Tibial nerve (tissue), 4 donors: Measurements from ENCODE around the gene TGFB3. TPM values are rescaled to one million over a fixed set of nuclear protein-coding genes. Genes with fewer than 3 reads are reported as not detected.

Experiments
- DNase-seq, 2 donors: peaks; one replicate each; pipeline ENCODE4 v3.0.0-alpha.2; 2019; ENCODE audit warnings: low spot score in 2 of 2
- H3K27ac ChIP-seq, 4 donors: fragments of 200-600 bp; sonication (generic) in 3 of 4; one replicate each; pipeline ENCODE4 v1.5.1; 2017 to 2019; ENCODE audit warnings: mild to moderate bottlenecking in 1 of 4
- H3K27me3 ChIP-seq, 2 donors: fragments of 200-600 bp; sonication (generic) in 1 of 2; one replicate each; pipeline versions ENCODE4 v1.5.1 to v1.6.0; 2017 to 2019
- H3K36me3 ChIP-seq, 3 donors: fragments of 200-600 bp; sonication (generic); one replicate each; pipeline ENCODE4 v1.5.1; 2018 to 2019
- H3K4me1 ChIP-seq, 4 donors: fragments of 200-600 bp; sonication (generic) in 3 of 4; one replicate each; pipeline ENCODE4 v1.5.1; 2017 to 2019
- H3K4me3 ChIP-seq, 4 donors: fragments of 200-600 bp; sonication (generic) in 3 of 4; one replicate each; pipeline ENCODE4 v1.5.1; 2017 to 2019; ENCODE audit warnings: mild to moderate bottlenecking in 1 of 4, moderate library complexity in 1 of 4
- H3K9me3 ChIP-seq, 4 donors: fragments of 200-600 bp; sonication (generic) in 3 of 4; one replicate each; pipeline ENCODE4 v1.5.1; 2017 to 2019
- EP300 ChIP-seq, 2 donors: sonication (generic); formaldehyde crosslinking; IDR thresholded peaks; one replicate each; pipeline ENCODE4 v1.6.1; 2017; ENCODE audit warnings: antibody characterized with exemption in 2 of 2, mild to moderate bottlenecking in 1 of 2
- POLR2A ChIP-seq, 2 donors: fragments of 450-650 bp; IDR thresholded peaks; one replicate each; pipeline ENCODE4 v1.6.1; 2017; ENCODE audit warnings: antibody characterized with exemption in 2 of 2, mild to moderate bottlenecking in 2 of 2, moderate library complexity in 2 of 2
- WGBS, 2 donors: methylation state at CpG; one replicate each; pipeline ENCODE4 v1.1.5; 2018; 5-methylcytosine and 5-hydroxymethylcytosine counted together
- total RNA-seq, 4 donors: library from RNA; depleted of rRNA; stranded (reverse); fragments of >200 nt; gene quantifications; one replicate each; pipeline ENCODE4 v1.1.0, GENCODE V29; 2016
- TF ChIP-seq, protein P1 (sequence below), 5 experiments: fragments of 200-600 bp in 3 of 5; fragments of 450-650 bp in 2 of 5; sonication (generic) in 3 of 5; IDR thresholded peaks; one replicate each; pipeline ENCODE4 v1.5.1; 2016 to 2019; ENCODE audit warnings: antibody characterized with exemption in 5 of 5, mild to moderate bottlenecking in 3 of 5, moderate library complexity in 2 of 5

TGFB3 gene
- total RNA-seq, 4 donors from 2014 or later, result 3.1 to 10.0 (median 5.6) TPM

DNA sequence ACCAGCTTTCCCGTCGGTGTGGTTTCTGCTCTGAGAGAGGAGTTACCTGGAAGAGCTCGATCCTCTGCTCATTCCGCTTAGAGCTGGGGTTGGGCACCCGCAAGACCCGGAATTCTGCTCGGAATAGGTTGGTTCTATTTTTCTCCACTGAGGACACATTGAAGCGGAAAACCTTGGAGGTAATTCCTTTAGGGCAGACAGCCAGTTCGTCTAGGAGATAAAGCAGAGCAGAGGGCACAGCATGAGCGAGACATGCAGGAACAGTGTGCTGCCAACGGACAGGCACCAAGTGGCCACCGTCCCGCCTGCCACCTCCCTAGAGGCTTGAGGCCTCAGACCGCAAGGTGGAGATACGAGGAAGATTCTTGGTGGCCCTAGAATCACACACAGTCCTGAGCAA is 10.3 kb downstream of the TGFB3 start:
- H3K4me1 ChIP-seq, result peaks cover 0 to 25% (median 0%) of the 10 kb centered on the region in 4 donors
- no peak for DNase-seq
- H3K36me3 ChIP-seq, result peaks cover 0 to 23% (median 0%) of the 10 kb centered on the region in 3 donors
- H3K9me3 ChIP-seq, result no peaks in the 10 kb centered on the region
- no peaks in the 10 kb centered on the region for H3K27me3 ChIP-seq
- H3K27ac ChIP-seq, result no peak overlapping the region
- TF ChIP-seq, protein P1, sequence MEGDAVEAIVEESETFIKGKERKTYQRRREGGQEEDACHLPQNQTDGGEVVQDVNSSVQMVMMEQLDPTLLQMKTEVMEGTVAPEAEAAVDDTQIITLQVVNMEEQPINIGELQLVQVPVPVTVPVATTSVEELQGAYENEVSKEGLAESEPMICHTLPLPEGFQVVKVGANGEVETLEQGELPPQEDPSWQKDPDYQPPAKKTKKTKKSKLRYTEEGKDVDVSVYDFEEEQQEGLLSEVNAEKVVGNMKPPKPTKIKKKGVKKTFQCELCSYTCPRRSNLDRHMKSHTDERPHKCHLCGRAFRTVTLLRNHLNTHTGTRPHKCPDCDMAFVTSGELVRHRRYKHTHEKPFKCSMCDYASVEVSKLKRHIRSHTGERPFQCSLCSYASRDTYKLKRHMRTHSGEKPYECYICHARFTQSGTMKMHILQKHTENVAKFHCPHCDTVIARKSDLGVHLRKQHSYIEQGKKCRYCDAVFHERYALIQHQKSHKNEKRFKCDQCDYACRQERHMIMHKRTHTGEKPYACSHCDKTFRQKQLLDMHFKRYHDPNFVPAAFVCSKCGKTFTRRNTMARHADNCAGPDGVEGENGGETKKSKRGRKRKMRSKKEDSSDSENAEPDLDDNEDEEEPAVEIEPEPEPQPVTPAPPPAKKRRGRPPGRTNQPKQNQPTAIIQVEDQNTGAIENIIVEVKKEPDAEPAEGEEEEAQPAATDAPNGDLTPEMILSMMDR (IDR thresholded peaks at IDR 0.05), result no peak
- no peak for TF ChIP-seq EP300 (IDR thresholded peaks at IDR 0.05)
- TF ChIP-seq POLR2A (IDR thresholded peaks at IDR 0.05), result no peak
- H3K4me3 ChIP-seq, result no peak overlapping the region
- 93 to 97% methylated on average over 15 of the region's 15 CpGs for WGBS, 2 donors

DNA sequence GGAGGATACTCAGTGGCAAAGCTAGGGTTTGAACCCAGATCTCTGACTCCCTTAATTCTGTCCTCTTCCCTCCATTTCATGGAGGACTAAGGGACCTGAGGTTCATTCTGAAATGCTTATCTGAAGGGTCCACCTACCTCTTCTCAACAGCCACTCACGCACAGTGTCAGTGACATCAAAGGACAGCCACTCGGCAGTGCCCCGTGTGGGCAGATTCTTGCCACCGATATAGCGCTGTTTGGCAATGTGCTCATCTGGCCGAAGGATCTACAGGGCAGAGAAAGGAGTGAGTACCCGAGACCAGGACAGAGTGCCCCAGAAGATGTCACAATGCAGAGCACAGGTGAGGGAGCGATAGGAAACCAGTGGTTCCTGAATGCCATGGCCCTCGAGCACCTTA is 10.8 kb downstream of the TGFB3 start:
- Histone ChIP-seq H3K27ac (no peak overlapping the region), H3K27me3 (no peaks in the 10 kb centered on the region), H3K4me3 (no peak overlapping the region), H3K9me3 (no peaks in the 10 kb centered on the region), H3K4me1 (peaks cover 0 to 24% (median 0%) of the 10 kb centered on the region in 4 donors), H3K36me3 (peaks cover 0 to 23% (median 0%) of the 10 kb centered on the region in 3 donors)
- 90 to 91% methylated on average over 9 of the region's 9 CpGs for WGBS, 2 donors
- TF ChIP-seq EP300 (IDR thresholded peaks at IDR 0.05), result no peak
- TF ChIP-seq POLR2A (IDR thresholded peaks at IDR 0.05), result no peak
- TF ChIP-seq, protein P1 (IDR thresholded peaks at IDR 0.05), result no peak
- DNase-seq, result no peak

DNA sequence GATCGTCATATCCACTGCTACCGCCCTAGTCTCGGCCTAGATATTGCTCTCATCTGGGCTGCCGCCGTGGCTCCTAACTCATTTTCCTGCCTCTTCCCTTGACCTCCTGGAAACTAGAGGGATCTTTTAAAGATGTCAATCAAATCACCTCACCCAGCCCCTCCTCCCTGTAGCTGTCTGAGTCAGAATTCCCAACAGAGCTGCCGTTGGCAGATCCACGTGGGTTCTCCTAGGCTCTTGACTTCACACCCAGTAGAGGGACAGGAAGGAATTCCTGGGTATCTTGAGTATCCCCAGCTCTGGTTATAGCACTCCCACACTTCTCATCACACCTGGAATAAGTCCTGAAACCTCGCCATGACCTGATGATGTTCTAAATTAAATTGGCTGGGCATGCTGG is 11.9 kb downstream of the TGFB3 start:
- Histone ChIP-seq H3K4me1 (peaks cover 0 to 24% (median 0%) of the 10 kb centered on the region in 4 donors), H3K27me3 (no peaks in the 10 kb centered on the region), H3K27ac (peak overlapping the region in 2 of 4 donors; percentile 33 to 61), H3K4me3 (no peak overlapping the region), H3K9me3 (no peaks in the 10 kb centered on the region), H3K36me3 (peaks cover 0 to 32% (median 0%) of the 10 kb centered on the region in 3 donors)
- TF ChIP-seq POLR2A (IDR thresholded peaks at IDR 0.05) (no peak), EP300 (IDR thresholded peaks at IDR 0.05) (no peak)
- TF ChIP-seq, protein P1 (IDR thresholded peaks at IDR 0.05), result no peak
- WGBS, 2 donors, result 66% methylated on average over 8 of the region's 8 CpGs
- no peak for DNase-seq

DNA sequence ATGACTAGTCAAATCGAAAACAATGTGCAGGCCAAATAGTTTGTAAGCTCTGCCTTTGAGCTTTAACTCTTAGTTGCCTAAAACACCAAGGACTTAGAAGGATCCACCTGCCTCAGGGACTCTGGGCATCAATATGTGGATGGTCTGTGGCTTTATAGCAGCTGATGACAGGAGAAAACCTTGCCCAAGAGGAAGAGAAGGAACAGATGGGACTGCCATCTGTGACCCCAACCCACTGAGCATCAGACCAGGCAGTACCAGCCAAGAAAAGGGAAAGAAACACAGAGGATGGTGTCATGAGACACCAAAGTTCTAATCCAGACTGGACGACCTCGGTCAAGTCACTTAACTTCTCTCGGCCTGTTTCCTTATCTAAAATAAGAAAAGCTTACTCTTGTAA is 12.7 kb downstream of the TGFB3 start:
- TF ChIP-seq POLR2A (IDR thresholded peaks at IDR 0.05) (no peak), EP300 (IDR thresholded peaks at IDR 0.05) (no peak)
- TF ChIP-seq, protein P1 (IDR thresholded peaks at IDR 0.05), result no peak
- H3K27me3 ChIP-seq, result no peaks in the 10 kb centered on the region
- peak overlapping the region in 2 of 4 donors; percentile 33 to 61 for H3K27ac ChIP-seq

GRCh38 chr14:75968456-75968855 is 13.3 kb downstream of the TGFB3 start:
- Histone ChIP-seq H3K4me3 (no peak overlapping the region), H3K36me3 (peaks cover 0 to 44% (median 0%) of the 10 kb centered on the region in 3 donors), H3K27ac (peak overlapping the region in 2 of 4 donors; percentile 33 to 61), H3K4me1 (peaks cover 0 to 24% (median 0%) of the 10 kb centered on the region in 4 donors), H3K27me3 (no peaks in the 10 kb centered on the region), H3K9me3 (no peaks in the 10 kb centered on the region)
- TF ChIP-seq EP300 (IDR thresholded peaks at IDR 0.05) (no peak), POLR2A (IDR thresholded peaks at IDR 0.05) (no peak)
- TF ChIP-seq, protein P1 (IDR thresholded peaks at IDR 0.05), result no peak
- peak in 1 of 2 donors; percentile 31 for DNase-seq
- 31 to 42% methylated on average over 4 of the region's 4 CpGs for WGBS, 2 donors

More for the DNA sequence above, 12.7 kb downstream of the TGFB3 start:
- Histone ChIP-seq H3K9me3 (no peaks in the 10 kb centered on the region), H3K4me1 (peaks cover 0 to 24% (median 0%) of the 10 kb centered on the region in 4 donors), H3K36me3 (peaks cover 0 to 37% (median 0%) of the 10 kb centered on the region in 3 donors), H3K4me3 (no peak overlapping the region)
- WGBS, 2 donors, result 53 to 70% methylated on average over 4 of the region's 4 CpGs
- DNase-seq, result no peak
